HCEC 1CT (cell line): ENCODE measurements around the gene ANKRD44.
A peak's percentile ranks its signal among the peaks of the same experiment; 100 is the strongest.
"Not testable (repeated sequence)": the region's sequence is repeated elsewhere in the genome, so short reads cannot be mapped to it uniquely, and the experiment has no call there.

ENCODE experiments used
- DNase-seq: peaks from one replicate; pipeline ENCODE4 v3.0.0-alpha.2; 2017

ANKRD44 gene

GRCh38 chr2:197010200-197011020 lies 300.2 kb downstream of the ANKRD44 start:
- DNase-seq, result no peak

- DNase-seq, result not testable (repeated sequence)
Measured at GRCh38 chr2:197008741-197009341, 301.7 kb downstream of the ANKRD44 start.

GRCh38 chr2:197007716-197008628 lies 302.6 kb downstream of the ANKRD44 start:
- DNase-seq, result peak; percentile 41

GRCh38 chr2:197001921-197002320 lies 308.7 kb downstream of the ANKRD44 start:
- DNase-seq, result no peak

GRCh38 chr2:196995757-196996314 lies 314.7 kb downstream of the ANKRD44 start:
- DNase-seq, result no peak

- DNase-seq, result no peak
Measured at GRCh38 chr2:196994764-196995163, 315.8 kb downstream of the ANKRD44 start.

- DNase-seq, result no peak
Measured at GRCh38 chr2:196993617-196994016, 317.0 kb downstream of the ANKRD44 start.

GRCh38 chr2:196992466-196992865 lies 318.1 kb downstream of the ANKRD44 start:
- no peak for DNase-seq

GRCh38 chr2:196990788-196991461 lies 319.7 kb downstream of the ANKRD44 start:
- no peak for DNase-seq

GRCh38 chr2:196990092-196990491 lies 320.5 kb downstream of the ANKRD44 start:
- DNase-seq, result no peak

GRCh38 chr2:196989496-196989895 lies 321.1 kb downstream of the ANKRD44 start:
- no peak for DNase-seq

GRCh38 chr2:196988639-196989038 lies 321.9 kb downstream of the ANKRD44 start:
- no peak for DNase-seq

- peak; percentile 95 for DNase-seq
Measured at GRCh38 chr2:196987649-196988364, 322.8 kb downstream of the ANKRD44 start.

- no peak for DNase-seq
Measured at GRCh38 chr2:196987298-196987648, 323.3 kb downstream of the ANKRD44 start.

- no peak for DNase-seq
Measured at GRCh38 chr2:196985511-196986183, 324.9 kb downstream of the ANKRD44 start.

- DNase-seq, result no peak
Measured at GRCh38 chr2:196984903-196985302, 325.7 kb downstream of the ANKRD44 start.

GRCh38 chr2:196983934-196984333 lies 326.6 kb downstream of the ANKRD44 start:
- DNase-seq, result peak; percentile 48

- no peak for DNase-seq
Measured at GRCh38 chr2:196980473-196980872, 330.1 kb downstream of the ANKRD44 start.

GRCh38 chr2:196980001-196980400 lies 330.6 kb downstream of the ANKRD44 start:
- DNase-seq, result no peak

GRCh38 chr2:196977507-196977906 lies 333.1 kb downstream of the ANKRD44 start:
- DNase-seq, result no peak

- no peak for DNase-seq
Measured at GRCh38 chr2:196974970-196975369, 335.6 kb downstream of the ANKRD44 start.
